HepG2 (cell line): ENCODE data around the gene SLC12A5. TPM values are rescaled to one million over a fixed set of nuclear protein-coding genes. Genes with fewer than 3 reads are reported as not detected.

Experiments
- DMAP1 ChIP-seq: IDR thresholded peaks from 2 replicates; pipeline ENCODE4 v1.6.1; 2016
- DPF2 ChIP-seq: sonication (generic); formaldehyde crosslinking; IDR thresholded peaks from 2 replicates; pipeline ENCODE4 v1.4.0; 2020; ENCODE audit warnings: mild to moderate bottlenecking, low read depth, missing genetic modification reagents, borderline replicate concordance
- HHEX ChIP-seq: IDR thresholded peaks from 2 replicates; pipeline ENCODE4 v1.6.1; 2016; ENCODE audit warnings: control low read depth
- HMG20B ChIP-seq: conservative IDR thresholded peaks from 2 replicates; pipeline ENCODE4 v1.6.1; 2016; ENCODE audit warnings: missing genetic modification reagents, missing compliant biosample characterization
- HNF4A ChIP-seq: sonication (generic); formaldehyde crosslinking; IDR thresholded peaks from 2 replicates; pipeline ENCODE4 v1.4.0; 2020; ENCODE audit warnings: missing genetic modification reagents
- KMT2B ChIP-seq: IDR thresholded peaks from 2 replicates; pipeline ENCODE4 v1.6.1; 2016; ENCODE audit warnings: missing genetic modification reagents, missing compliant biosample characterization
- MXI1 ChIP-seq: IDR thresholded peaks from 3 replicates; pipeline ENCODE4 v1.6.1; 2012; ENCODE audit warnings: low read depth, low read length, inconsistent platforms, borderline replicate concordance
- RBFOX2 ChIP-seq: fragments of 200-400 bp; formaldehyde crosslinking; IDR thresholded peaks from 2 replicates; pipeline ENCODE4 v1.6.1; 2017; ENCODE audit warnings: low read depth, mild to moderate bottlenecking, low read length
- SIN3B ChIP-seq: fragments of 150-350 bp; IDR thresholded peaks from 2 replicates; pipeline ENCODE4 v1.6.1; 2014; ENCODE audit warnings: low read length
- ZMAT3 ChIP-seq: sonication (generic); formaldehyde crosslinking; conservative IDR thresholded peaks from 2 replicates; pipeline ENCODE4 v1.7.0; 2021; ENCODE audit warnings: missing genetic modification reagents
- ZNF253 ChIP-seq: sonication (generic); formaldehyde crosslinking; IDR thresholded peaks from 2 replicates; pipeline ENCODE4 v1.8.0; 2022; ENCODE audit warnings: mild to moderate bottlenecking, missing genetic modification reagents, borderline replicate concordance
- ZNF431 ChIP-seq: sonication (generic); formaldehyde crosslinking; IDR thresholded peaks from 2 replicates; pipeline ENCODE4 v1.9.0; 2022; ENCODE audit warnings: missing genetic modification reagents, low read depth, mild to moderate bottlenecking, borderline replicate concordance
- ZNF556 ChIP-seq: sonication (generic); formaldehyde crosslinking; IDR thresholded peaks from 2 replicates; pipeline ENCODE4 v1.4.0; 2020; ENCODE audit warnings: mild to moderate bottlenecking, missing genetic modification reagents, borderline replicate concordance
- ZNF841 ChIP-seq: sonication (generic); formaldehyde crosslinking; IDR thresholded peaks from 2 replicates; pipeline ENCODE4 v1.8.1; 2023; ENCODE audit warnings: missing genetic modification reagents, borderline replicate concordance
- polyA plus RNA-seq, 8 experiments: library from polyadenylated mRNA; depleted of rRNA in 3 of 8; stranded (reverse) in 7 of 8; unstranded in 1 of 8; fragments of >200 nt; fragmentation: Illumina TruSeq in 4 of 8; extraction: Trizol in 4 of 8; gene quantifications; 2 replicates each; pipeline versions ENCODE4 v1.2.1 to v1.2.3, GENCODE V29; 2011 to 2016; ENCODE audit warnings: low read depth in 4 of 8, missing spikeins in 1 of 8, mixed read lengths in 1 of 8; ENCODE audit not compliant: insufficient read depth in 1 of 8
- total RNA-seq, 5 experiments: library from RNA; depleted of rRNA; stranded (reverse); fragments of >200 nt; fragmentation: Illumina TruSeq; extraction: Trizol; gene quantifications; 2 replicates each; pipeline ENCODE4 v1.2.3, GENCODE V29; 2016; ENCODE audit warnings: low read depth in 1 of 5
- TF ChIP-seq, protein P1 (sequence below): sonication (generic); formaldehyde crosslinking; IDR thresholded peaks from 2 replicates; pipeline ENCODE4 v1.8.0; 2022; ENCODE audit warnings: missing genetic modification reagents, mild to moderate bottlenecking, inconsistent platforms, borderline replicate concordance
- TF ChIP-seq, protein P2 (sequence below): sonication (generic); formaldehyde crosslinking; IDR thresholded peaks from 2 replicates; pipeline ENCODE4 v1.5.0; 2020; ENCODE audit warnings: mild to moderate bottlenecking, missing genetic modification reagents, borderline replicate concordance
- TF ChIP-seq, protein P3 (sequence below): sonication (generic); formaldehyde crosslinking; IDR thresholded peaks from 2 replicates; pipeline ENCODE4 v1.5.1; 2020; ENCODE audit warnings: missing genetic modification reagents, mild to moderate bottlenecking, borderline replicate concordance

The SLC12A5 gene
- total and polyA plus RNA-seq, 2 of the 13 experiments (the other 11 are each of a cell fraction or from before 2014, with no cell fraction given): 4.3 to 5.4 TPM

DNA sequence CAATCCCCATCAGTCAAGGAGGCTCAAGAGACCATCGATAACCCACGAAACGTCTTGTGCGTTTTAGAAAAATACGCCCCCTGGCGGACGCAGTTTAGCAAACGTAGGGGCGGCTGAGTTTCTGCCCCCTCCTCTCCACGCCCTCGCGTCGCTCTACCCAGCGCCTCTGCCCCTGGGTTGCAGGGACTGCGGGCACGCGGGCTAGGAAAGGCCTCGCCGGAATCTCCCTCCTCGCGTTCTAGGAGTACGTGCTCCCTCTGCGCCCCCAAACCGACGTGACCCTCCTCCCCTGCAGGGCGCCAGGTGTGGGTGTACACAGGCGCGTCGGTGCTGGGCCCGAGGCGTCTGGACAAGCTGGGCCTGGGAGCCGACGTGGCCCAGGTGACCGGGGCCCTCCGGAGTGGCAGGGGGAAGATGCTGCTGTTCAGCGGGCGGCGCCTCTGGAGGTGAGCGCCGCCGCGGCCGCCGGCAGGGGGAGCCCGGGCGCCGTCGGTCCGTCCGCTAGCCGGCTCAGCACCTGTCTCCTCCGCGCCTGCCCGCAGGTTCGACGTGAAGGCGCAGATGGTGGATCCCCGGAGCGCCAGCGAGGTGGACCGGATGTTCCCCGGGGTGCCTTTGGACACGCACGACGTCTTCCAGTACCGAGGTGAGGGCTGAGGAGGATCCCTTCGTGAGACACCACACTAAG is 15.0 kb upstream of the SLC12A5 start (continued):
- TF ChIP-seq DPF2 (CRISPR knock-in tag) (peak; percentile 61; the same call in 1 of the 2 replicates), RBFOX2 (0 out of 2 replicates have a peak, but pooled peaks have one; percentile 26), ZNF556 (CRISPR knock-in tag) (peak; percentile 68; the same call in 1 of the 2 replicates), ZMAT3 (CRISPR knock-in tag) (no peak), DMAP1 (CRISPR knock-in tag) (no peak), HMG20B (CRISPR knock-in tag) (no peak), KMT2B (CRISPR knock-in tag) (peak; percentile 30; the same call in 1 of the 2 replicates), ZNF431 (0 out of 2 replicates have a peak, but pooled peaks have one; percentile 37), ZNF253 (CRISPR knock-in tag) (no peak; the same call in 1 of the 2 replicates), HNF4A (CRISPR knock-in tag) (no peak), SIN3B (peak; percentile 45; the same call in 1 of the 2 replicates), HHEX (no peak), MXI1 (peak; percentile 52; the same call in 1 of the 3 replicates), ZNF841 (CRISPR knock-in tag) (no peak)
- TF ChIP-seq, protein P1, sequence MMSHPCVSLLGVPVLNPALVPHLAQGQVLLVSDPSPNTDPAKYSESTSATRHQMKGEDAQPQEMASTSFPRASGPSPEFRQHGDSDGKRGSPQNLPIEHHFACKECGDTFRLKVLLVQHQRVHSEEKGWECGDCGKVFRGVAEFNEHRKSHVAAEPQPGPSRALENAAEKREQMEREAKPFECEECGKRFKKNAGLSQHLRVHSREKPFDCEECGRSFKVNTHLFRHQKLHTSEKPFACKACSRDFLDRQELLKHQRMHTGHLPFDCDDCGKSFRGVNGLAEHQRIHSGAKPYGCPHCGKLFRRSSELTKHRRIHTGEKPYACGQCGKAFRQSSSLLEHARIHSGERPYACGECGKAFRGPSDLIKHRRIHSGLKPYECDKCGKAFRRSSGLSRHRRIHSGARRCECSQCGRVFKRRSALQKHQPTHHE (CRISPR knock-in tag): no peak
- TF ChIP-seq, protein P2, sequence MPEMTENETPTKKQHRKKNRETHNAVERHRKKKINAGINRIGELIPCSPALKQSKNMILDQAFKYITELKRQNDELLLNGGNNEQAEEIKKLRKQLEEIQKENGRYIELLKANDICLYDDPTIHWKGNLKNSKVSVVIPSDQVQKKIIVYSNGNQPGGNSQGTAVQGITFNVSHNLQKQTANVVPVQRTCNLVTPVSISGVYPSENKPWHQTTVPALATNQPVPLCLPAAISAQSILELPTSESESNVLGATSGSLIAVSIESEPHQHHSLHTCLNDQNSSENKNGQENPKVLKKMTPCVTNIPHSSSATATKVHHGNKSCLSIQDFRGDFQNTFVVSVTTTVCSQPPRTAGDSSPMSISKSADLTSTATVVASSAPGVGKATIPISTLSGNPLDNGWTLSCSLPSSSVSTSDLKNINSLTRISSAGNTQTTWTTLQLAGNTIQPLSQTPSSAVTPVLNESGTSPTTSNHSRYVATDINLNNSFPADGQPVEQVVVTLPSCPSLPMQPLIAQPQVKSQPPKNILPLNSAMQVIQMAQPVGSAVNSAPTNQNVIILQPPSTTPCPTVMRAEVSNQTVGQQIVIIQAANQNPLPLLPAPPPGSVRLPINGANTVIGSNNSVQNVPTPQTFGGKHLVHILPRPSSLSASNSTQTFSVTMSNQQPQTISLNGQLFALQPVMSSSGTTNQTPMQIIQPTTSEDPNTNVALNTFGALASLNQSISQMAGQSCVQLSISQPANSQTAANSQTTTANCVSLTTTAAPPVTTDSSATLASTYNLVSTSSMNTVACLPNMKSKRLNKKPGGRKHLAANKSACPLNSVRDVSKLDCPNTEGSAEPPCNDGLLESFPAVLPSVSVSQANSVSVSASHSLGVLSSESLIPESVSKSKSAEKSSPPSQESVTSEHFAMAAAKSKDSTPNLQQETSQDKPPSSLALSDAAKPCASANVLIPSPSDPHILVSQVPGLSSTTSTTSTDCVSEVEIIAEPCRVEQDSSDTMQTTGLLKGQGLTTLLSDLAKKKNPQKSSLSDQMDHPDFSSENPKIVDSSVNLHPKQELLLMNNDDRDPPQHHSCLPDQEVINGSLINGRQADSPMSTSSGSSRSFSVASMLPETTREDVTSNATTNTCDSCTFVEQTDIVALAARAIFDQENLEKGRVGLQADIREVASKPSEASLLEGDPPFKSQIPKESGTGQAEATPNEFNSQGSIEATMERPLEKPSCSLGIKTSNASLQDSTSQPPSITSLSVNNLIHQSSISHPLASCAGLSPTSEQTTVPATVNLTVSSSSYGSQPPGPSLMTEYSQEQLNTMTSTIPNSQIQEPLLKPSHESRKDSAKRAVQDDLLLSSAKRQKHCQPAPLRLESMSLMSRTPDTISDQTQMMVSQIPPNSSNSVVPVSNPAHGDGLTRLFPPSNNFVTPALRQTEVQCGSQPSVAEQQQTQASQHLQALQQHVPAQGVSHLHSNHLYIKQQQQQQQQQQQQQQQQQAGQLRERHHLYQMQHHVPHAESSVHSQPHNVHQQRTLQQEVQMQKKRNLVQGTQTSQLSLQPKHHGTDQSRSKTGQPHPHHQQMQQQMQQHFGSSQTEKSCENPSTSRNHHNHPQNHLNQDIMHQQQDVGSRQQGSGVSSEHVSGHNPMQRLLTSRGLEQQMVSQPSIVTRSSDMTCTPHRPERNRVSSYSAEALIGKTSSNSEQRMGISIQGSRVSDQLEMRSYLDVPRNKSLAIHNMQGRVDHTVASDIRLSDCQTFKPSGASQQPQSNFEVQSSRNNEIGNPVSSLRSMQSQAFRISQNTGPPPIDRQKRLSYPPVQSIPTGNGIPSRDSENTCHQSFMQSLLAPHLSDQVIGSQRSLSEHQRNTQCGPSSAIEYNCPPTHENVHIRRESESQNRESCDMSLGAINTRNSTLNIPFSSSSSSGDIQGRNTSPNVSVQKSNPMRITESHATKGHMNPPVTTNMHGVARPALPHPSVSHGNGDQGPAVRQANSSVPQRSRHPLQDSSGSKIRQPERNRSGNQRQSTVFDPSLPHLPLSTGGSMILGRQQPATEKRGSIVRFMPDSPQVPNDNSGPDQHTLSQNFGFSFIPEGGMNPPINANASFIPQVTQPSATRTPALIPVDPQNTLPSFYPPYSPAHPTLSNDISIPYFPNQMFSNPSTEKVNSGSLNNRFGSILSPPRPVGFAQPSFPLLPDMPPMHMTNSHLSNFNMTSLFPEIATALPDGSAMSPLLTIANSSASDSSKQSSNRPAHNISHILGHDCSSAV (CRISPR knock-in tag): peak; percentile 68; the same call in 1 of the 2 replicates
- TF ChIP-seq, protein P3, sequence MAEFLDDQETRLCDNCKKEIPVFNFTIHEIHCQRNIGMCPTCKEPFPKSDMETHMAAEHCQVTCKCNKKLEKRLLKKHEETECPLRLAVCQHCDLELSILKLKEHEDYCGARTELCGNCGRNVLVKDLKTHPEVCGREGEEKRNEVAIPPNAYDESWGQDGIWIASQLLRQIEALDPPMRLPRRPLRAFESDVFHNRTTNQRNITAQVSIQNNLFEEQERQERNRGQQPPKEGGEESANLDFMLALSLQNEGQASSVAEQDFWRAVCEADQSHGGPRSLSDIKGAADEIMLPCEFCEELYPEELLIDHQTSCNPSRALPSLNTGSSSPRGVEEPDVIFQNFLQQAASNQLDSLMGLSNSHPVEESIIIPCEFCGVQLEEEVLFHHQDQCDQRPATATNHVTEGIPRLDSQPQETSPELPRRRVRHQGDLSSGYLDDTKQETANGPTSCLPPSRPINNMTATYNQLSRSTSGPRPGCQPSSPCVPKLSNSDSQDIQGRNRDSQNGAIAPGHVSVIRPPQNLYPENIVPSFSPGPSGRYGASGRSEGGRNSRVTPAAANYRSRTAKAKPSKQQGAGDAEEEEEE: no peak
